Measurements from ENCODE around the gene LAD1. TPM values are rescaled to one million over a fixed set of nuclear protein-coding genes. Genes with fewer than 3 reads are reported as not detected.

The LAD1 gene
- total RNA-seq, 1 donor, result not detected

DNA sequence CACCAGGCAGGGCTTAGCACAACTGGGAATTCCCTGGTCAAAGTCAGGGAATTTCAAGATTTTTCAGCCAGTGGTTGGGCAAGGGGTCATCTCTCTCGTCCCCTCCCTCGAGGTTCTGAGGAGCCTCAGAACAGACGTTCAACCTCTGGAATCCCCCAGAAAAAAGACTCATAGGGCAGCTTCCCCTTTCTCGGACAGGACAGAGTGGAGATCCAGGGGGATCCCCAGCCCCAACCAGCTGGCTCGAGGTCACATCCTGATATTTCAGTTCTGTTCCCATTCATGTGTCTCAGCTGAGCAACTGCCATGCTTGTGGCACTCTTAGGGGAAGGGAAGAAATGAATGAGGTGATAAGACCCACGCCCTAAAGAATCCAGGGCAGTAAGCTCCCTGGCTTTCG, 4.9 kb upstream of the LAD1 start:
- TF ChIP-seq, protein P1, sequence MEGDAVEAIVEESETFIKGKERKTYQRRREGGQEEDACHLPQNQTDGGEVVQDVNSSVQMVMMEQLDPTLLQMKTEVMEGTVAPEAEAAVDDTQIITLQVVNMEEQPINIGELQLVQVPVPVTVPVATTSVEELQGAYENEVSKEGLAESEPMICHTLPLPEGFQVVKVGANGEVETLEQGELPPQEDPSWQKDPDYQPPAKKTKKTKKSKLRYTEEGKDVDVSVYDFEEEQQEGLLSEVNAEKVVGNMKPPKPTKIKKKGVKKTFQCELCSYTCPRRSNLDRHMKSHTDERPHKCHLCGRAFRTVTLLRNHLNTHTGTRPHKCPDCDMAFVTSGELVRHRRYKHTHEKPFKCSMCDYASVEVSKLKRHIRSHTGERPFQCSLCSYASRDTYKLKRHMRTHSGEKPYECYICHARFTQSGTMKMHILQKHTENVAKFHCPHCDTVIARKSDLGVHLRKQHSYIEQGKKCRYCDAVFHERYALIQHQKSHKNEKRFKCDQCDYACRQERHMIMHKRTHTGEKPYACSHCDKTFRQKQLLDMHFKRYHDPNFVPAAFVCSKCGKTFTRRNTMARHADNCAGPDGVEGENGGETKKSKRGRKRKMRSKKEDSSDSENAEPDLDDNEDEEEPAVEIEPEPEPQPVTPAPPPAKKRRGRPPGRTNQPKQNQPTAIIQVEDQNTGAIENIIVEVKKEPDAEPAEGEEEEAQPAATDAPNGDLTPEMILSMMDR (IDR thresholded peaks at IDR 0.05; ENCODE audit: insufficient read depth, low read length), result no peak
- no peak overlapping the region for H3K4me3 ChIP-seq (ENCODE audit: low read depth, low read length)
- no peak for DNase-seq (ENCODE audit: low read depth)

DNA sequence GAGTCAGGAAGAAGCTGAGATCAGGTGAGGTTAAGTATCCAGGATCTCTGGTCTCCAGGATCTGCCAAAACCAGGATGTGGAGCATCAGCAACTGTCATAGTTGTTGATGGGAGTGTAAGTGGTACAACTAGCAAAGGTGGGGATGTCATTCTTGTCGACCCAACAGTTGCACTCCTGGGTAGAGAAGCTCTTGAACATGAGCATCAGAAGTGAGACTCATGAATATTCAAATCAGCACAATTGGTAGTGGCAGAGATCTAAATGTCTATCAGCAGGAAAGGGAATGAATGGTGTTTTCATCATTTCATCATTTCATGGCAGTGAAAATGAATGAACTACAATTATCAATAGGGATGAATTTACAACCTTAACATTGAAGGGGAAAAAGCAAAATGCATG, 4.2 kb upstream of the LAD1 start:
- TF ChIP-seq, protein P1 (IDR thresholded peaks at IDR 0.05; ENCODE audit: insufficient read depth, low read length), result no peak
- DNase-seq (ENCODE audit: low read depth), result no peak
- H3K4me3 ChIP-seq (ENCODE audit: low read depth, low read length), result no peak overlapping the region

DNA sequence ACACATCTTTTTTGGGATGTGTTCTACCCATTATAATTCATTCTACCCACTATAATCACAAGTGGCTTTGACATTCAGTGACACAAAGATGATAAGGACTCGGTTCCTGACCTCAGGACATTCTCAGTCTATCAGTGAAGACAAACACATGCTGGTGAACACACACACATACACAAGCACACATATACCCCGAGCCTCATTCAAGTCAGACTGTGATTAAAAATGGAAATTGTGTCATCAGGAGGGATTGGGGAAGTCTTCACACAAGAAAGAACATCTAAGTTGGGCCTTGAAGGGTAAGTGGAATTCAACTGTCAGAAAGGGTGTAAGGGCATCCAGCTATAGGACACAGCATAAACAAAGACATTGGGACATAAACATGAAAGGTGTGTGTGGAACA, 2.6 kb upstream of the LAD1 start:
- H3K4me3 ChIP-seq (ENCODE audit: low read depth, low read length), result no peak overlapping the region
- TF ChIP-seq, protein P1 (IDR thresholded peaks at IDR 0.05; ENCODE audit: insufficient read depth, low read length), result no peak
- DNase-seq (ENCODE audit: low read depth), result no peak

DNA sequence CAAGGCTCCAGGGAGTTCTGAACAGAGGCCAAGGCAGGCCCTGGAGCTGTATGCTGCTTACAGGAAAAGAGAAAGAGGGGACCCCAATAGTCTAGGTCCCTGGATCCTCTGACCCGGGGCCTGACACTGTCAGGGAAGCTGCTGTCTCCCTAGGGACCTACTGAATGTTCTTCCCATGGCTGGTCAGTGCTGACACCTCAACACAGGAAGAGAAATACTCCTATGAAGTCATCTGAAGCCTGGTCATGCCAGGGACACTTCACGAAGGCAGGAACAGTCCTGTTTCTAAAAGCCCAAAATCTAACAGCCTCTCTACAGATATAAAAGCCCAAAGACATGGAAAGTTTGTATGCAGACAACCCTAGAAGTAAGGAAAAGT, 1.7 kb upstream of the LAD1 start:
- no peak for DNase-seq (ENCODE audit: low read depth)
- TF ChIP-seq, protein P1 (IDR thresholded peaks at IDR 0.05; ENCODE audit: insufficient read depth, low read length), result no peak
- no peak overlapping the region for H3K4me3 ChIP-seq (ENCODE audit: low read depth, low read length)

DNA sequence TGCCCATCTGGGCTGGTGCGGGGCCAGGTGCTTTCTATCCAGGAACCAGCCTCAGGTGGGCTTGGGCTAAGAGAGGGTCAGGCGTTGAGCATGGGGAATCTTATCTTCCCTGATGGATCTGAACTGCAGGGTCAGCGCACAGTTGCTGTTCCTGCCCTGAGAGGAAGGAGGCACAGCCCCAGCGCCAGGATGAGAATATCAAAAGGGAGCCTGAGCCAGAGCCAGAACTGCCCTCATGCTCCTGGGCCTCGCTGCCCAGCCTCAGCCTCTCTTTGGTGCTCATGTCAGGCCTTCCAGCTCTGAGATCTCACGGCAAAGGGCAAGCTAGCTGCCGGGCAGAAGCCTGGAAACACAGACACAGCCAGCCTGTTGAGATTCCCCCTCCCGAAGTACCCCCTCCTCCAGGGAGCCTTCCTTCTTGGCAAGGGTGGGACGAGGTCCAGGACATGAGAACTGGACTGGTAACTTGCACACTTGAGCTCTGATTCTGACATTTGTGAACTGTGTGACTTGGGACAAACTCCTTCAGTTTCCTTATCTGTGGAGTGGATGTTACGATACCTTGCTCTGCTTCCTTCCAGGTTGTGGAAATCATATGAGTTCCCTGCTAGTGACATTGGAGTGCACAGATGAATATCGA, 1.2 kb upstream of the LAD1 start:
- no peak for DNase-seq (ENCODE audit: low read depth)
- H3K4me3 ChIP-seq (ENCODE audit: low read depth, low read length), result no peak overlapping the region
- TF ChIP-seq, protein P1 (IDR thresholded peaks at IDR 0.05; ENCODE audit: insufficient read depth, low read length), result no peak

DNA sequence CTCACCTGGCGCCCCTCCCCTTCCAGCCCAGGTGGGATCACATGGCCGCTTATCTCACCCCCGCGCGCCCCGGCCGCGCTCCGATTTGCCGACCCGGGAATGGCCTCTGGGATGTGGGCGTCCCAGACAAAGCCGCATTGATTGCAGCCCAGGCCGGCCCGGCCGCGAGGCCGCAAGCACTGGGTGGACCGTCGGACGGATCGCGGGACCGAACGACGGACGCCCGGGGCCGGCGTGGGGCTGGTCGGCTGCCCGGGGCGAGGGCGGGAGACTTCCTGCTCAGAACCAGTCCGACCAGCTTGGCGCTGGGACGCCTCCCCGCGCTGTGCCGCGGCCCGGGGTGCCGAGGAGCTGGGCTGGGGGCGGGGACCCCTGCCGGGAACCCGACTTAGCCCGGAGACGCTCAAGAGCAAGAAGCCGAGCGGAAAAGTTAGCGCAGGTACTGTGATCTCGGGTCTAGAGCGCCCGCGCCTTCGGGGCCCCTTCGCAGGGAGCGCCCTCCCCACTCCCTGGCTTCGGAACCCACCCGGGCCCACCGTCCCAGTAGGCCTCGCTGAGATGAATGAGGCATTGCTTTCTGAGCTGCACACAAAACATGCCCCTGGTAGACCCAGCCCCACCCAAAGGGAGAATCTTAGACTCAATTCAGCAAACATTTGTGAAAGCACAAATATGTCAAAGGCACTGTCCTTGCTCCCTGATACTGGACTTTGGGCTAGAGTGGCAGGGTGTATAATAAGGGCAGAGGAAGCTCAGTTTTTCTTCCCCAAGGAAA, 415 bp upstream of the LAD1 start:
- H3K4me3 ChIP-seq (ENCODE audit: low read depth, low read length), result no peak overlapping the region

More for the DNA sequence above, 415 bp upstream of the LAD1 start:
- no peak for DNase-seq (ENCODE audit: low read depth)
- TF ChIP-seq, protein P1 (IDR thresholded peaks at IDR 0.05; ENCODE audit: insufficient read depth, low read length), result no peak

Measured in fibroblast of the aortic adventitia (primary cell).